HL-60/S4 treated with retinoic acid at 250 ng/mL for 4 days and 3 days (cell line): ENCODE measurements around the gene SAMD4B.

Experiments used
- in situ Hi-C: fragments of 300-500 bp; cut with MboI; formaldehyde crosslinking; loops from 2 replicates; pipeline ENCODE4 v1.7.0; 2022; ENCODE audit warnings: low sequenced_read_pairs

Gene SAMD4B

GRCh38 chr19:39407660-39408391 is 65.6 kb downstream of the SAMD4B start:
- in situ Hi-C loops, result no loop called here

- in situ Hi-C loops, result no loop called here
Observed at GRCh38 chr19:39408392-39409207, 66.4 kb downstream of the SAMD4B start.

- in situ Hi-C loops, result no loop called here
Observed at GRCh38 chr19:39409208-39410016, 67.2 kb downstream of the SAMD4B start.

GRCh38 chr19:39410017-39410830 is 68.0 kb downstream of the SAMD4B start:
- in situ Hi-C loops, result no loop called here

GRCh38 chr19:39410831-39411080 is 68.5 kb downstream of the SAMD4B start:
- in situ Hi-C loops, result no loop called here

GRCh38 chr19:39411081-39411831 is 69.0 kb downstream of the SAMD4B start:
- in situ Hi-C loops, result no loop called here

- in situ Hi-C loops, result no loop called here
Observed at GRCh38 chr19:39411832-39412099, 69.5 kb downstream of the SAMD4B start.

GRCh38 chr19:39412100-39412866 is 70.1 kb downstream of the SAMD4B start, which contains the start of gene PLEKHG2:
PLEKHG2 (plus strand) TSS chr19:39412669; CDS start chr19:39414087, 1,418 bp downstream.
- in situ Hi-C loops, result no loop called here

- in situ Hi-C loops, result no loop called here
Observed at GRCh38 chr19:39412867-39413271, 70.6 kb downstream of the SAMD4B start.

GRCh38 chr19:39413272-39413910 is 71.2 kb downstream of the SAMD4B start:
- in situ Hi-C loops, result no loop called here

- in situ Hi-C loops, result no loop called here
Observed at GRCh38 chr19:39413911-39414608, 71.8 kb downstream of the SAMD4B start.

- in situ Hi-C loops, result no loop called here
Observed at GRCh38 chr19:39415111-39416046, 73.2 kb downstream of the SAMD4B start.

GRCh38 chr19:39416152-39417120 is 74.2 kb downstream of the SAMD4B start:
- in situ Hi-C loops, result no loop called here

GRCh38 chr19:39417463-39418181 is 75.4 kb downstream of the SAMD4B start:
- in situ Hi-C loops, result no loop called here

- in situ Hi-C loops, result no loop called here
Observed at GRCh38 chr19:39419003-39419402, 76.8 kb downstream of the SAMD4B start.

- in situ Hi-C loops, result no loop called here
Observed at GRCh38 chr19:39420769-39421168, 78.5 kb downstream of the SAMD4B start.
